ENCODE measurements around the gene FLII. TPM values are rescaled to one million over a fixed set of nuclear protein-coding genes. Genes with fewer than 3 reads are reported as not detected.

Gene FLII
- total and polyA plus RNA-seq, 2 experiments from 2014 or later: 175 to 373 TPM

DNA sequence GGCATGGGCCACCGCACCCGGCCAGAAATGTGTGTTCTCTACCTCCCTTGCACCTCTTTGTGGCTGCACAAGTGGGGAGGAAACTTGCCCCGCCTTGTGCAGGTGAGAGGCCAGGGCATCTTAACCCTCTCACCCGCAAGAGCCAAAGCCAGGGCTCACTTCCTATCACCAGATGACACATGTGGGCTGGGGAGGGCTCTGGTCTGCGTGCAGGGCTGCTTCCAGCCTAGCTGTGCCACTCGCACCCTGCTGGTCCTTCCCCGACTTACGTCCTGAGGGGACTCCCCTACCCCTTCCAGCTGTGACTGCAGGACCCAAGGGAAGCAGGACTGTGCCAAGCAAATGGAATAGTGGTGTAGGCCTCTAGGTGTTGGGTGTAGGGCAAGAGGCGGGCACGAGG, 8.8 kb upstream of the FLII start (continued):
- TF ChIP-seq, protein P1, sequence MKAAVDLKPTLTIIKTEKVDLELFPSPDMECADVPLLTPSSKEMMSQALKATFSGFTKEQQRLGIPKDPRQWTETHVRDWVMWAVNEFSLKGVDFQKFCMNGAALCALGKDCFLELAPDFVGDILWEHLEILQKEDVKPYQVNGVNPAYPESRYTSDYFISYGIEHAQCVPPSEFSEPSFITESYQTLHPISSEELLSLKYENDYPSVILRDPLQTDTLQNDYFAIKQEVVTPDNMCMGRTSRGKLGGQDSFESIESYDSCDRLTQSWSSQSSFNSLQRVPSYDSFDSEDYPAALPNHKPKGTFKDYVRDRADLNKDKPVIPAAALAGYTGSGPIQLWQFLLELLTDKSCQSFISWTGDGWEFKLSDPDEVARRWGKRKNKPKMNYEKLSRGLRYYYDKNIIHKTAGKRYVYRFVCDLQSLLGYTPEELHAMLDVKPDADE (IDR thresholded peaks at IDR 0.05): no peak
- no peak for TF ChIP-seq EZH2phosphoT487 (IDR thresholded peaks at IDR 0.05; ENCODE audit: unreplicated experiment)
- no peak for TF ChIP-seq NANOG (IDR thresholded peaks at IDR 0.05; ENCODE audit: borderline replicate concordance)
- no peak for TF ChIP-seq ZNF331 (CRISPR knock-in tag; IDR thresholded peaks at IDR 0.05; ENCODE audit: low read depth)
- no peak for TF ChIP-seq STAT1 (IDR thresholded peaks at IDR 0.05; ENCODE audit: unreplicated experiment)

DNA sequence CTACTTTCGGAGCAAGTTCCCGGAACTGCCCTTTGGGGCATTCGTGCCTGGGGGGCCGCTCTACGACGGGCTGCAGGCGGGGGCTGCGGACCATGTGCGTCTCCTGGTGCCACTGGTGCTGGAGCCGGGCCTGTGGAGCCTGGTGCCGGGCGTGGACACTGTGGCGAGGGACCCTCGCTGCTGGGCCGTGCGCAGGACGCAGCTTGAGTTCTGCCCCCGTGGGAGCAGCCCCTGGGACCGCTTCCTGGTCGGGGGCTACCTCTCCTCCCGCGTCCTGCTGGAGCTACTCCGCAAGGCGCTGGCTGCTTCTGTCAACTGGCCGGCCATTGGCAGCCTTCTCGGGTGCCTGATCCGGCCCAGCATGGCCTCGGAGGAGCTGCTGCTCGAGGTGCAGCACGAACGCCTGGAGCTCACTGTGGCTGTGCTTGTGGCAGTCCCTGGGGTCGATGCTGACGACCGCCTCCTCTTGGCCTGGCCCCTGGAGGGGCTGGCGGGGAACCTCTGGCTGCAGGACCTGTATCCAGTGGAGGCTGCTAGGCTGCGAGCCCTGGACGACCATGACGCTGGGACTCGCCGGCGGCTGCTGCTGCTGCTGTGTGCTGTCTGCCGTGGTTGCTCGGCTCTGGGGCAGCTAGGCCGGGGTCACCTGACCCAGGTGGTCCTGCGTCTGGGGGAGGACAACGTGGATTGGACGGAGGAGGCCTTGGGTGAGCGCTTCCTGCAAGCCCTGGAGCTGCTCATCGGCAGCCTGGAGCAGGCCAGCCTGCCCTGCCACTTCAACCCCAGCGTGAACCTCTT, 5.5 kb upstream of the FLII start:
- peaks cover 27% of the 10 kb centered on the region for H3K4me1 Mint-ChIP-seq
- ATAC-seq (no peak), DNase-seq (ENCODE audit: low spot score) (no peak)
- H2AFZ ChIP-seq: no peak overlapping the region
- H3K4me1 ChIP-seq (ENCODE audit: insufficient read depth): peaks cover 16% of the 10 kb centered on the region
- H3K27ac Mint-ChIP-seq: no peak overlapping the region
- H3K4me3 Mint-ChIP-seq: no peak overlapping the region
- peaks cover 17% of the 10 kb centered on the region for H3F3A ChIP-seq (replicated peaks; ENCODE audit: low read depth)
- no peak overlapping the region for H3K27ac ChIP-seq (ENCODE audit: low read depth)
- no peaks in the 10 kb centered on the region for H4K20me1 ChIP-seq (replicated peaks; ENCODE audit: insufficient read depth)
- no peaks in the 10 kb centered on the region for H3K9me3 Mint-ChIP-seq
- TF ChIP-seq, protein P2, sequence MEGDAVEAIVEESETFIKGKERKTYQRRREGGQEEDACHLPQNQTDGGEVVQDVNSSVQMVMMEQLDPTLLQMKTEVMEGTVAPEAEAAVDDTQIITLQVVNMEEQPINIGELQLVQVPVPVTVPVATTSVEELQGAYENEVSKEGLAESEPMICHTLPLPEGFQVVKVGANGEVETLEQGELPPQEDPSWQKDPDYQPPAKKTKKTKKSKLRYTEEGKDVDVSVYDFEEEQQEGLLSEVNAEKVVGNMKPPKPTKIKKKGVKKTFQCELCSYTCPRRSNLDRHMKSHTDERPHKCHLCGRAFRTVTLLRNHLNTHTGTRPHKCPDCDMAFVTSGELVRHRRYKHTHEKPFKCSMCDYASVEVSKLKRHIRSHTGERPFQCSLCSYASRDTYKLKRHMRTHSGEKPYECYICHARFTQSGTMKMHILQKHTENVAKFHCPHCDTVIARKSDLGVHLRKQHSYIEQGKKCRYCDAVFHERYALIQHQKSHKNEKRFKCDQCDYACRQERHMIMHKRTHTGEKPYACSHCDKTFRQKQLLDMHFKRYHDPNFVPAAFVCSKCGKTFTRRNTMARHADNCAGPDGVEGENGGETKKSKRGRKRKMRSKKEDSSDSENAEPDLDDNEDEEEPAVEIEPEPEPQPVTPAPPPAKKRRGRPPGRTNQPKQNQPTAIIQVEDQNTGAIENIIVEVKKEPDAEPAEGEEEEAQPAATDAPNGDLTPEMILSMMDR (conservative IDR thresholded peaks at IDR 0.05; ENCODE audit: low read depth in 2 of 2): no peak
- H3K36me3 ChIP-seq (ENCODE audit: insufficient read depth): no peaks in the 10 kb centered on the region; the same call in 1 of the 2 replicates
- no peak overlapping the region for H3K4me2 ChIP-seq
- no peak overlapping the region for H3K4me3 ChIP-seq
- H3K79me2 ChIP-seq (replicated peaks; ENCODE audit: insufficient read depth): peaks cover 7% of the 10 kb centered on the region; the same call in 1 of the 2 replicates
- H3K36me3 Mint-ChIP-seq (ENCODE audit: low read depth): peaks cover 4% of the 10 kb centered on the region
- no peaks in the 10 kb centered on the region for H3K27me3 ChIP-seq (ENCODE audit: insufficient read depth)
- no peaks in the 10 kb centered on the region for H3K9me2 ChIP-seq (ENCODE audit: insufficient read depth)
- H3K27me3 Mint-ChIP-seq (ENCODE audit: insufficient read depth, low read depth, poor library complexity): peaks cover 2% of the 10 kb centered on the region

DNA sequence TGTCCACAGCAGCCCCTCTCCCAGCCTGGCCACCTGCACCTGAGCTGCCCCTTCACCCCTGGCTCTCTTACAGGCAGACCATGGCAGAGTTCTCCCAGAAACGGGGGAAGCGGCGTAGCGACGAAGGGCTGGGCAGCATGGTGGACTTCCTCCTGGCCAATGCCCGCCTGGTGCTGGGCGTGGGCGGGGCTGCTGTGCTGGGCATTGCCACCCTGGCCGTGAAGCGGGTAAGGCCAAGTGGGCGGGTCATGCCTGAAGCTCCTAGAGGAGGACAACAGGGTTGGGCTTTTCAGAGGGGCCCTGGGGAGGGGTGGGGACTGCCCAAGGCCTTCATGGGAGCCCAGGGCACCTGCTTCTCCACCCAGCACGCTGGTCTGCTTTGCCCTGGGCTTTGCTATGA, 4.1 kb upstream of the FLII start:
- Mint-ChIP-seq H3K36me3 (ENCODE audit: low read depth) (peaks cover 4% of the 10 kb centered on the region), H3K4me3 (0 out of 3 replicates have a peak overlapping the region, but pooled peaks have one; percentile 81), H3K9me3 (no peaks in the 10 kb centered on the region), H3K4me1 (peaks cover 21% of the 10 kb centered on the region), H3K27ac (no peak overlapping the region), H3K27me3 (ENCODE audit: insufficient read depth, low read depth, poor library complexity) (peaks cover 4% of the 10 kb centered on the region)
- peaks cover 10% of the 10 kb centered on the region for H3K79me2 ChIP-seq (replicated peaks; ENCODE audit: insufficient read depth)
- H3K9me2 ChIP-seq (ENCODE audit: insufficient read depth): no peaks in the 10 kb centered on the region
- peaks cover 11% of the 10 kb centered on the region for H3K4me1 ChIP-seq (ENCODE audit: insufficient read depth)
- no peaks in the 10 kb centered on the region; the same call in 1 of the 2 replicates for H3K36me3 ChIP-seq (ENCODE audit: insufficient read depth)
- H4K20me1 ChIP-seq (replicated peaks; ENCODE audit: insufficient read depth): no peaks in the 10 kb centered on the region
- no peak overlapping the region for H2AFZ ChIP-seq
- no peak overlapping the region for H3K27ac ChIP-seq (ENCODE audit: low read depth)
- H3F3A ChIP-seq (replicated peaks; ENCODE audit: low read depth): peaks cover 12% of the 10 kb centered on the region
- no peaks in the 10 kb centered on the region for H3K27me3 ChIP-seq (ENCODE audit: insufficient read depth)
- no peak overlapping the region for H3K4me3 ChIP-seq
- TF ChIP-seq JUNB (IDR thresholded peaks at IDR 0.05; ENCODE audit: unreplicated experiment) (no peak), NANOG (IDR thresholded peaks at IDR 0.05; ENCODE audit: borderline replicate concordance) (no peak)
- TF ChIP-seq, protein P3, sequence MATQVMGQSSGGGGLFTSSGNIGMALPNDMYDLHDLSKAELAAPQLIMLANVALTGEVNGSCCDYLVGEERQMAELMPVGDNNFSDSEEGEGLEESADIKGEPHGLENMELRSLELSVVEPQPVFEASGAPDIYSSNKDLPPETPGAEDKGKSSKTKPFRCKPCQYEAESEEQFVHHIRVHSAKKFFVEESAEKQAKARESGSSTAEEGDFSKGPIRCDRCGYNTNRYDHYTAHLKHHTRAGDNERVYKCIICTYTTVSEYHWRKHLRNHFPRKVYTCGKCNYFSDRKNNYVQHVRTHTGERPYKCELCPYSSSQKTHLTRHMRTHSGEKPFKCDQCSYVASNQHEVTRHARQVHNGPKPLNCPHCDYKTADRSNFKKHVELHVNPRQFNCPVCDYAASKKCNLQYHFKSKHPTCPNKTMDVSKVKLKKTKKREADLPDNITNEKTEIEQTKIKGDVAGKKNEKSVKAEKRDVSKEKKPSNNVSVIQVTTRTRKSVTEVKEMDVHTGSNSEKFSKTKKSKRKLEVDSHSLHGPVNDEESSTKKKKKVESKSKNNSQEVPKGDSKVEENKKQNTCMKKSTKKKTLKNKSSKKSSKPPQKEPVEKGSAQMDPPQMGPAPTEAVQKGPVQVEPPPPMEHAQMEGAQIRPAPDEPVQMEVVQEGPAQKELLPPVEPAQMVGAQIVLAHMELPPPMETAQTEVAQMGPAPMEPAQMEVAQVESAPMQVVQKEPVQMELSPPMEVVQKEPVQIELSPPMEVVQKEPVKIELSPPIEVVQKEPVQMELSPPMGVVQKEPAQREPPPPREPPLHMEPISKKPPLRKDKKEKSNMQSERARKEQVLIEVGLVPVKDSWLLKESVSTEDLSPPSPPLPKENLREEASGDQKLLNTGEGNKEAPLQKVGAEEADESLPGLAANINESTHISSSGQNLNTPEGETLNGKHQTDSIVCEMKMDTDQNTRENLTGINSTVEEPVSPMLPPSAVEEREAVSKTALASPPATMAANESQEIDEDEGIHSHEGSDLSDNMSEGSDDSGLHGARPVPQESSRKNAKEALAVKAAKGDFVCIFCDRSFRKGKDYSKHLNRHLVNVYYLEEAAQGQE (IDR thresholded peaks at IDR 0.05; ENCODE audit: unreplicated experiment): no peak
- TF ChIP-seq, protein P1 (IDR thresholded peaks at IDR 0.05): no peak
- no peak for DNase-seq (ENCODE audit: low spot score)
- no peak for ATAC-seq
- H3K4me2 ChIP-seq: no peak overlapping the region
